GM23338 (cell line): ENCODE data around the gene RANBP1. TPM values are rescaled to one million over a fixed set of nuclear protein-coding genes. Genes with fewer than 3 reads are reported as not detected.

Experiments used
- ATAC-seq: fragments of 200-7000 bp; cut with Tn5 transposase; 3 replicates; pipeline ENCODE4 v1.9.1; 2020
- DNase-seq: peaks from one replicate; pipeline ENCODE4 v3.0.0-alpha.2; 2015; ENCODE audit warnings: low spot score
- H2AFZ ChIP-seq: fragments of 200-600 bp; sonication (generic); 2 replicates; pipeline ENCODE4 v1.8.0; 2016; ENCODE audit warnings: antibody characterized with exemption, mild to moderate bottlenecking, moderate library complexity
- H3F3A ChIP-seq: fragments of 200-600 bp; sonication (generic); replicated peaks from 2 replicates; pipeline ENCODE4 v1.8.0; 2017; ENCODE audit warnings: antibody characterized with exemption, mixed run types, low read depth
- H3K27ac ChIP-seq: fragments of 200-600 bp; sonication (generic); 2 replicates; pipeline ENCODE4 v1.6.1; 2016; ENCODE audit warnings: low read depth
- H3K27me3 ChIP-seq: fragments of 200-600 bp; sonication (generic); 2 replicates; pipeline ENCODE4 v1.8.0; 2016; ENCODE audit warnings: mild to moderate bottlenecking, mixed run types, moderate library complexity; ENCODE audit not compliant: insufficient read depth
- H3K36me3 ChIP-seq: fragments of 200-600 bp; sonication (generic); 2 replicates; pipeline ENCODE4 v1.8.0; 2016; ENCODE audit warnings: mild to moderate bottlenecking; ENCODE audit not compliant: insufficient read depth
- H3K4me1 ChIP-seq: fragments of 200-600 bp; sonication (generic); 2 replicates; pipeline ENCODE4 v1.8.0; 2016; ENCODE audit warnings: mild to moderate bottlenecking, moderate library complexity; ENCODE audit not compliant: insufficient read depth
- H3K4me2 ChIP-seq: fragments of 200-600 bp; sonication (generic); 2 replicates; pipeline ENCODE4 v1.7.1; 2017; ENCODE audit warnings: mixed run types
- H3K4me3 ChIP-seq: fragments of 200-600 bp; sonication (generic); 2 replicates; pipeline ENCODE4 v1.6.1; 2016; ENCODE audit warnings: mixed run types
- H3K79me2 ChIP-seq: fragments of 200-600 bp; sonication (generic); replicated peaks from 2 replicates; pipeline ENCODE4 v1.8.0; 2017; ENCODE audit warnings: mild to moderate bottlenecking; ENCODE audit not compliant: insufficient read depth
- H3K9me2 ChIP-seq: fragments of 200-600 bp; sonication (generic); 2 replicates; pipeline ENCODE4 v1.8.0; 2017; ENCODE audit not compliant: insufficient read depth
- H4K20me1 ChIP-seq: fragments of 200-600 bp; sonication (generic); replicated peaks from 2 replicates; pipeline ENCODE4 v1.8.0; 2017; ENCODE audit warnings: mild to moderate bottlenecking; ENCODE audit not compliant: insufficient read depth
- H3K27ac Mint-ChIP-seq: 2 replicates; pipeline ENCODE4 v1.8.0; 2020; ENCODE audit warnings: inconsistent platforms, mild to moderate bottlenecking, moderate library complexity, mixed read lengths
- H3K27me3 Mint-ChIP-seq: 3 replicates; pipeline ENCODE4 v1.8.0; 2022; ENCODE audit warnings: low read depth, mild to moderate bottlenecking, moderate library complexity, mixed read lengths, inconsistent platforms; ENCODE audit not compliant: insufficient read depth, poor library complexity
- H3K36me3 Mint-ChIP-seq: 3 replicates; pipeline ENCODE4 v1.8.0; 2021; ENCODE audit warnings: low read depth, mild to moderate bottlenecking, inconsistent platforms, moderate library complexity, mixed read lengths
- H3K4me1 Mint-ChIP-seq: 3 replicates; pipeline ENCODE4 v1.8.0; 2020; ENCODE audit warnings: mild to moderate bottlenecking, inconsistent platforms, mixed read lengths
- H3K4me3 Mint-ChIP-seq: 3 replicates; pipeline ENCODE4 v1.8.0; 2021; ENCODE audit warnings: moderate library complexity, mild to moderate bottlenecking, inconsistent platforms, mixed read lengths
- H3K9me3 Mint-ChIP-seq: 3 replicates; pipeline ENCODE4 v1.8.0; 2020; ENCODE audit warnings: moderate library complexity, mild to moderate bottlenecking, inconsistent platforms, mixed read lengths
- CTCF ChIP-seq, 2 experiments: fragments of 200-600 bp in 1 of 2; sonication (generic) in 1 of 2; conservative IDR thresholded peaks; 2 replicates each; pipeline versions ENCODE4 v1.5.1 to v1.6.1; 2016 to 2017; ENCODE audit warnings: antibody characterized with exemption in 2 of 2, low read depth in 2 of 2, mild to moderate bottlenecking in 2 of 2, moderate library complexity in 1 of 2
- ETS1 ChIP-seq: IDR thresholded peaks from 2 replicates; pipeline ENCODE4 v1.6.1; 2016; ENCODE audit warnings: antibody characterized with exemption
- EZH2 ChIP-seq: fragments of 200-600 bp; sonication (generic); IDR thresholded peaks from one replicate; pipeline ENCODE4 v1.8.0; 2017; ENCODE audit warnings: antibody characterized with exemption, mild to moderate bottlenecking, low read depth; ENCODE audit not compliant: unreplicated experiment
- EZH2phosphoT487 ChIP-seq: fragments of 200-600 bp; sonication (generic); IDR thresholded peaks from one replicate; pipeline ENCODE4 v1.8.1; 2018; ENCODE audit warnings: antibody characterized with exemption; ENCODE audit not compliant: unreplicated experiment
- JUNB ChIP-seq: IDR thresholded peaks from one replicate; pipeline ENCODE4 v1.6.1; 2016; ENCODE audit warnings: antibody characterized with exemption; ENCODE audit not compliant: unreplicated experiment
- POLR2AphosphoS5 ChIP-seq: IDR thresholded peaks from 2 replicates; pipeline ENCODE4 v1.6.1; 2016; ENCODE audit warnings: antibody characterized with exemption, low read depth
- STAT1 ChIP-seq: IDR thresholded peaks from one replicate; pipeline ENCODE4 v1.6.1; 2016; ENCODE audit warnings: antibody characterized with exemption; ENCODE audit not compliant: unreplicated experiment
- ZNF114 ChIP-seq: fragments of 250-450 bp; sonication (Bioruptor Pico); IDR thresholded peaks from 2 replicates; pipeline ENCODE4 v1.5.0; 2020; ENCODE audit warnings: mild to moderate bottlenecking, moderate library complexity
- ZNF462 ChIP-seq: fragments of 250-450 bp; sonication (Bioruptor Pico); IDR thresholded peaks from 2 replicates; pipeline ENCODE4 v1.5.0; 2020; ENCODE audit warnings: mild to moderate bottlenecking, moderate library complexity
- polyA plus RNA-seq: library from polyadenylated mRNA; unstranded; fragments of >200 nt; fragmentation: Nextera tagmentation; extraction: Ambion mirVana; gene quantifications from 2 replicates; pipeline ENCODE4 v1.2.1, GENCODE V29; 2016
- total RNA-seq: library from RNA; depleted of rRNA; stranded (reverse); fragments of >200 nt; shearing (Covaris generic); gene quantifications from 2 replicates; pipeline ENCODE4 v1.2.3, GENCODE V29; 2014

RANBP1 gene
- total and polyA plus RNA-seq, 2 experiments from 2014 or later: 1,014 to 1,206 TPM

- no peaks in the 10 kb centered on the region; the same call in 1 of the 2 replicates for H4K20me1 ChIP-seq
Observed at GRCh38 chr22:20141186-20142077, 25.5 kb downstream of the RANBP1 start.

GRCh38 chr22:20142711-20143621 is 27.1 kb downstream of the RANBP1 start:
- no peak overlapping the region for H3K4me2 ChIP-seq
- Mint-ChIP-seq H3K4me3 (no peak overlapping the region), H3K9me3 (no peaks in the 10 kb centered on the region), H3K27ac (no peak overlapping the region), H3K4me1 (no peaks in the 10 kb centered on the region), H3K36me3 (no peaks in the 10 kb centered on the region), H3K27me3 (peaks cover 7% of the 10 kb centered on the region)
- H2AFZ ChIP-seq: no peak overlapping the region
- H3K4me1 ChIP-seq: no peaks in the 10 kb centered on the region
- DNase-seq (no peak), ATAC-seq (no peak)
- no peaks in the 10 kb centered on the region for H3K9me2 ChIP-seq
- H3K27me3 ChIP-seq: no peaks in the 10 kb centered on the region
- H3F3A ChIP-seq: no peaks in the 10 kb centered on the region
- no peaks in the 10 kb centered on the region; the same call in 1 of the 2 replicates for H4K20me1 ChIP-seq
- H3K79me2 ChIP-seq: no peaks in the 10 kb centered on the region
- H3K27ac ChIP-seq: no peak overlapping the region
- no peaks in the 10 kb centered on the region for H3K36me3 ChIP-seq
- no peak overlapping the region for H3K4me3 ChIP-seq
- TF ChIP-seq ZNF114 (CRISPR knock-in tag) (no peak), JUNB (no peak), ETS1 (no peak), ZNF462 (CRISPR knock-in tag) (no peak), POLR2AphosphoS5 (no peak), EZH2 (no peak), STAT1 (no peak), EZH2phosphoT487 (no peak), CTCF (conservative IDR thresholded peaks at IDR 0.05; ENCODE audit: low read depth in 2 of 2) (no peak)

More at GRCh38 chr22:20141186-20142077, 25.5 kb downstream of the RANBP1 start:
- no peaks in the 10 kb centered on the region for H3K36me3 ChIP-seq
- no peak for DNase-seq
- H3K79me2 ChIP-seq: peaks cover 4% of the 10 kb centered on the region; the same call in 1 of the 2 replicates
- H3K4me1 ChIP-seq: no peaks in the 10 kb centered on the region
- H3K4me3 Mint-ChIP-seq: no peak overlapping the region
- ATAC-seq: no peak
- H3K36me3 Mint-ChIP-seq: no peaks in the 10 kb centered on the region
- no peaks in the 10 kb centered on the region for H3K4me1 Mint-ChIP-seq
- no peak overlapping the region for H3K4me3 ChIP-seq
- no peak overlapping the region for H2AFZ ChIP-seq
- no peaks in the 10 kb centered on the region for H3K9me2 ChIP-seq
- H3K4me2 ChIP-seq: no peak overlapping the region
- no peaks in the 10 kb centered on the region for H3K9me3 Mint-ChIP-seq
- no peaks in the 10 kb centered on the region for H3F3A ChIP-seq
- H3K27ac Mint-ChIP-seq: no peak overlapping the region
- H3K27ac ChIP-seq: no peak overlapping the region
- no peak for TF ChIP-seq JUNB
- peaks cover 7% of the 10 kb centered on the region for H3K27me3 Mint-ChIP-seq
- no peaks in the 10 kb centered on the region for H3K27me3 ChIP-seq
